OCI-LY3 (cell line): ENCODE measurements around the gene CHD6.

Experiments used
- CTCF ChIP-seq: fragments of 200-600, 300-600 bp; sonication (generic); IDR thresholded peaks from 2 replicates; pipeline ENCODE4 v1.5.1; 2014; ENCODE audit warnings: antibody characterized with exemption, low read length, low read depth
- EZH2phosphoT487 ChIP-seq: fragments of 200-600 bp; shearing (Covaris generic); IDR thresholded peaks from 2 replicates; pipeline ENCODE4 v1.6.1; 2018; ENCODE audit warnings: antibody characterized with exemption, mixed run types, low read depth

GRCh38 chr20:41364967-41365765, 253.0 kb downstream of the CHD6 start:
- TF ChIP-seq CTCF, result no peak
- TF ChIP-seq EZH2phosphoT487, result no peak
